Measurements from ENCODE around the gene EIF4G3. TPM values are rescaled to one million over a fixed set of nuclear protein-coding genes. Genes with fewer than 3 reads are reported as not detected.

EIF4G3 gene
- total RNA-seq, 1 experiment from 2014 or later = 72.0 TPM

- H4K5ac ChIP-seq (ENCODE audit: insufficient read length, low read depth, low read length) = no peak overlapping the region
- TF ChIP-seq, protein P1, sequence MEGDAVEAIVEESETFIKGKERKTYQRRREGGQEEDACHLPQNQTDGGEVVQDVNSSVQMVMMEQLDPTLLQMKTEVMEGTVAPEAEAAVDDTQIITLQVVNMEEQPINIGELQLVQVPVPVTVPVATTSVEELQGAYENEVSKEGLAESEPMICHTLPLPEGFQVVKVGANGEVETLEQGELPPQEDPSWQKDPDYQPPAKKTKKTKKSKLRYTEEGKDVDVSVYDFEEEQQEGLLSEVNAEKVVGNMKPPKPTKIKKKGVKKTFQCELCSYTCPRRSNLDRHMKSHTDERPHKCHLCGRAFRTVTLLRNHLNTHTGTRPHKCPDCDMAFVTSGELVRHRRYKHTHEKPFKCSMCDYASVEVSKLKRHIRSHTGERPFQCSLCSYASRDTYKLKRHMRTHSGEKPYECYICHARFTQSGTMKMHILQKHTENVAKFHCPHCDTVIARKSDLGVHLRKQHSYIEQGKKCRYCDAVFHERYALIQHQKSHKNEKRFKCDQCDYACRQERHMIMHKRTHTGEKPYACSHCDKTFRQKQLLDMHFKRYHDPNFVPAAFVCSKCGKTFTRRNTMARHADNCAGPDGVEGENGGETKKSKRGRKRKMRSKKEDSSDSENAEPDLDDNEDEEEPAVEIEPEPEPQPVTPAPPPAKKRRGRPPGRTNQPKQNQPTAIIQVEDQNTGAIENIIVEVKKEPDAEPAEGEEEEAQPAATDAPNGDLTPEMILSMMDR (conservative IDR thresholded peaks at IDR 0.05) = no peak
- no peaks in the 10 kb centered on the region for H3K23me2 ChIP-seq (ENCODE audit: insufficient read length, low read depth, low read length, poor library complexity, severe bottlenecking)
- H3K4me1 ChIP-seq (ENCODE audit: insufficient read depth, low read length) = no peaks in the 10 kb centered on the region
- H3K27ac ChIP-seq (ENCODE audit: insufficient read length, low read depth, low read length) = no peak overlapping the region
- Mint-ChIP-seq H3K4me3 (no peak overlapping the region), H3K27me3 (ENCODE audit: low read depth) (no peaks in the 10 kb centered on the region), H3K9me3 (no peaks in the 10 kb centered on the region), H3K36me3 (ENCODE audit: insufficient read depth in 1 of 3, low read depth in 3 of 3) (peaks cover 0 to 8% (median 0%) of the 10 kb centered on the region in 3 experiments; a peak in 3 of 7 replicates), H3K4me1 (peaks cover 15 to 18% of the 10 kb centered on the region in 2 experiments), H3K27ac (peak overlapping the region in 1 of 3 experiments; percentile 76; a peak in 2 of 7 replicates)
- no peak overlapping the region for H3K18ac ChIP-seq (ENCODE audit: insufficient read length, low read depth, low read length)
- H4K91ac ChIP-seq (ENCODE audit: insufficient read length, low read depth, low read length) = no peak overlapping the region
- DNase-seq = no peak
- H2BK12ac ChIP-seq (ENCODE audit: insufficient read length, low read depth, low read length) = no peak overlapping the region
- no peaks in the 10 kb centered on the region for H3K27me3 ChIP-seq (ENCODE audit: insufficient read depth, low read length)
- H4K20me1 ChIP-seq (ENCODE audit: control insufficient read depth, insufficient read depth, insufficient read length) = no peaks in the 10 kb centered on the region
- H3K4ac ChIP-seq (ENCODE audit: low read depth, low read length) = no peak overlapping the region
- no peak overlapping the region for H2BK15ac ChIP-seq (ENCODE audit: low read depth, low read length)
- H3K79me2 ChIP-seq (ENCODE audit: insufficient read depth, low read length) = no peaks in the 10 kb centered on the region
- H3T11ph ChIP-seq (ENCODE audit: low read length) = no peak overlapping the region
- H3K23ac ChIP-seq (ENCODE audit: insufficient read length, low read depth, low read length) = no peak overlapping the region
- no peaks in the 10 kb centered on the region for H3K9me3 ChIP-seq (ENCODE audit: control insufficient read depth, low read depth, low read length)
- no peak overlapping the region for H3K14ac ChIP-seq (ENCODE audit: insufficient read depth, low read length)
- H3K4me2 ChIP-seq (ENCODE audit: insufficient read depth, insufficient read length, low read length) = no peak overlapping the region
- H2BK120ac ChIP-seq (ENCODE audit: low read depth, low read length, poor library complexity, severe bottlenecking) = no peak overlapping the region
- WGBS (ENCODE audit: extremely low coverage, insufficient read length, low lambda C conversion rate) = no CpG with 5 or more reads among the region's 3 CpGs
- H2BK5ac ChIP-seq (ENCODE audit: insufficient read length, low read length) = no peak overlapping the region
- H2AFZ ChIP-seq (ENCODE audit: low read length) = no peak overlapping the region
- H2AK5ac ChIP-seq (ENCODE audit: insufficient read length, low read length) = no peak overlapping the region
- no peak overlapping the region for H2BK20ac ChIP-seq (ENCODE audit: low read depth, low read length, poor library complexity, severe bottlenecking)
- H3K56ac ChIP-seq (ENCODE audit: insufficient read length, low read depth, low read length) = no peak overlapping the region
- no peaks in the 10 kb centered on the region for H3K79me1 ChIP-seq (ENCODE audit: insufficient read depth, low read depth, low read length, poor library complexity, severe bottlenecking)
- no peak overlapping the region for H4K8ac ChIP-seq (replicated peaks; ENCODE audit: insufficient read length, low read depth, low read length)
- no peak overlapping the region for H3K9ac ChIP-seq (ENCODE audit: extremely low read depth, insufficient read length, low read length)
Measured at GRCh38 chr1:20950679-20951078, 226.0 kb downstream of the EIF4G3 start.
